IPS-NIHi11 (cell line): ENCODE measurements around the gene AGAP6.
"Not testable (repeated sequence)": the region's sequence is repeated elsewhere in the genome, so short reads cannot be mapped to it uniquely, and the experiment has no call there.

Experiments used
- DNase-seq: peaks from one replicate; pipeline ENCODE4 v3.0.0; 2012; ENCODE audit warnings: mixed read lengths, low spot score

Gene AGAP6

DNA sequence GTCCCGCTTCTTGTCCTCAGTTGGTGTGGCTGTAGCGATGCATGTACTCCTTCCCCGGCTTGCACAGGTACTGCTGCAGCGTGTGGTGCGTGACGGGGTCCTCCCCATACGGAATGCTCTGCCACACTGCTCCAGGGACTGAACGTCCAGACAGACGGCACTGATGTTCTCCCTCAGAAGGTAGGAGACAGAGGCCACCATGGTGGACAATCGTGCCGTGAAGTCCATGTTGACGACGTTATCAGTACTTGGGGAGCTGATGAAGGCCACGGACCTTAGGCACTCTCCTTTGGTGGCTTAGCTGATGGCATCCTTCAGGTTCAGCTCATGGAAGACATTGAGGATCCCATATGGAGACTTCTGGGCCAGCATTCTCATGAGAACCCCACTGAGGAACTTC, 37.4 kb downstream of the AGAP6 start:
- no peak for DNase-seq

DNA sequence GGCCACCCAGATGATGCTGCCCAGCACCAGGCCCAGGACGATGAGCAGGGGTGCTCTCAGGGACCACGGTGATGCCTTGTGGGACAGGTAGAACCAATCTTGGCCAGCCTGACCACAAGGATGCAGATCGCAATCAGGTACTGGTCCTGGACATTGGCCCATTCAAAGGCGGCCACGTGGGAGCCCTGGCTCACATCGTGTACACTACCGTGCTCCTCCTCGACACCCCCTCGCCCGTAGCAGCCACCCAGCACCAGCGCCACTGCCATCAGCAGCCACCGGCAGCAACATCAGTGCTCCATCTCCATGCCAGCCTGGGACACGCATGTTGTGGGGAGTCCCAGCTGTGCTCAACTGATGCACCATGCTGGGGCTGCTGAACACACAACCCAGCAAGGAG, 39.0 kb downstream of the AGAP6 start:
- no peak for DNase-seq

- DNase-seq = no peak
These were observed 45.3 kb downstream of the AGAP6 start for GRCh38 chr10:50033481-50033880.

GRCh38 chr10:50035337-50035736, 47.1 kb downstream of the AGAP6 start:
- DNase-seq = not testable (repeated sequence)

GRCh38 chr10:50044941-50045664, 56.9 kb downstream of the AGAP6 start:
- DNase-seq = no peak

DNA sequence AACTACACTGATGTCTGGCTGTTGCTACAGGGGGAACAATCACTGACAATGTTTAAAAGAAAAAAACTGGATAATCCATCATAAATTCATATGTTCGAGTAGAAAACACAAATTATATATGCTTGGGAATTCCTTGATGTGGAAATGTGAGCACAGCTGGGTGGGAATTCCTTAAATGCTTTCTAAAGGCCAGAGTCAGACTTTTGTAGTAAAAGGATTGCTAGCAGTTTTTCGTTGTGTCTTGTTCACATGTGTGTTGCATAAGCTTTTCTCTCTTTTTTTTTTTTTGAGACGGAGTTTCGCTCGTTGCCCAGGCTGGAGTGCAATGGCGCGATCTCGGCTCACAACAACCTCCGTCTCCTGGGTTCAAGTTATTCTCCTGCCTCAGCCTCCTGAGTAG, 58.3 kb downstream of the AGAP6 start:
- DNase-seq = not testable (repeated sequence)

DNA sequence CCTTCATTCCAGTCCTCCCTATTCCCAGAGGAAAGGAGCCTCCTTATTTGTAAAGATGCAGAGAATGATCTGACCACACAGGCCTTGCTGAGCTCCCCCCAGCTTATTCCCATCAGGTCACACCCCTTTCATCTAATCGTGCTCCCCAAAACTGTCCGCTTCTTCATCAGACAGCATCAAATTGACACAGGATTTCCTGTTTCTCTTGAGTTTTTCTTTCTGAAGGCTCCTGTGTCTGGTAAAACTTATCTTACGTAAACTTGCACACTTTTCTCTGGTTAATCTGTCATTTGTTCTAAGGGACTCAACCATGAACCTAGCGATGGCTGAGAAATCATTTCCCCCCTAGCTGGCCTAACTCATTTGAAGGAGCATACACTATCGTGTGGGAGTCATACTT, 59.4 kb downstream of the AGAP6 start:
- DNase-seq = not testable (repeated sequence)

DNA sequence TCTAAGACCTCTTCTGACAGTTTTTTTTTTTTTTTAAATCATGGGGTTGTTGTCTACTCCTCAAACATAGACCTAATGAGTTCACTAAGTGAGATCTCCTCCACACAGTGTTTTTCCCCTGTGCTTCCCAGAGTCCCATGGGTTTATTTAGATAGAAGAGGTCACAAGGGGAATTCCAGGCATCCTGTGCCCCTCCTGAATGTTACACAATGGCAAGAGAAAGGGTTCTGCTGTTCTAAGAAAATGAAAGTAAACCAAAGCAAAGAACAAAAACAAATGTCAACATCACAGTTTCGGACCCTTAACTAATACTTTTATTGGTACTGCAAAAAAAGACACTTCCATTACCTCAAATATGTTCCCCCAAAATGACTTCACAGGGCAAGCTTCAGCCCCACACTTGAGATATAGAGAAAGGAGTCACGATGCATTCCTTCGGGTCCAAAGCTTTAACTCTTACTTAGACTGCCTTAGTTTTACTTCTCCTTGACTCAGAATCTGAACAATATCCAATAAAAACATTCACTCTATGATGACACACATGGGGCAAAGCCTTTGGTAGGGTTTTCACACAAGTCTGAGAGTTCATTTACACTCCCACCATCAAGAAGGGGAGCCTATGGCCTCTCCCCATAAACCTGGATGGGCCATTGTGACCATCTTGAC, 63.9 kb downstream of the AGAP6 start:
- DNase-seq = not testable (repeated sequence)

GRCh38 chr10:50052778-50053376, 64.7 kb downstream of the AGAP6 start:
- not testable (repeated sequence) for DNase-seq

DNA sequence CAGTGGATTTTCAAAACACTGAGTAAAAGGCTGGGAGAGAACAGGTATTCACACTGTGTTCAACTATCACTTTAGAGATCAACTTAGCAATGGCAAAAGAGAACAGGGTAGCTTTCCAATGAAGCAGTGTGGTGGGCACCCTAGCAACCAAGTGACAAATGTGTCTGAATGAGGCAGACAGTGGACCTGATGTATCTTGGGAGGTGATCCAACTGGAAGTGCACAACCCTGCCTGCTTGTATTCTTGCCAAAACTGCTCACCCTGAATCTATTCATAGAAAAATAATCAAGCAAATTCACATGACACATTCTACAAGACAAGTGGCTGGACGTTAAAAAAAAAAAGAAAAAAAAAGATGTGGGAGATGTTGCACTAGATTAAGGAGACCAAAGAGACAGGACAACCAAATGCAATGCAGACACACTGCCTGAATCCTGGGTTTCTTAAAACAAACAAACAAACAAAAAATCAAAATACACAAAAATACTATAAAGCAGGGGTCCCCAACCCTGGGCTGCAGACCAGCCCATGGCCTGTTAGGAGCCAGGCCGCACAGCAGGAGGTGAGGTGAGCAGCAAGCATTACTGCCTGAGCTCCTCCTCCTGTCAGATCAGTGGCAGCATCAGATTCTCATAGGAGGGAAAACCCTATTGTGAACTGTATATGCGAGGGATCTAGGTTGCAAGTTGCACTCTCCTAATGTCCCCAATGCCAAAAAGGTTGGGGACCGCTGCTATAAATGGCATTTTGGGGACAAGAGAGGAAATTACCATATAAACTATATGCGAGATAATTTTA, 67.5 kb downstream of the AGAP6 start:
- DNase-seq = not testable (repeated sequence)

DNA sequence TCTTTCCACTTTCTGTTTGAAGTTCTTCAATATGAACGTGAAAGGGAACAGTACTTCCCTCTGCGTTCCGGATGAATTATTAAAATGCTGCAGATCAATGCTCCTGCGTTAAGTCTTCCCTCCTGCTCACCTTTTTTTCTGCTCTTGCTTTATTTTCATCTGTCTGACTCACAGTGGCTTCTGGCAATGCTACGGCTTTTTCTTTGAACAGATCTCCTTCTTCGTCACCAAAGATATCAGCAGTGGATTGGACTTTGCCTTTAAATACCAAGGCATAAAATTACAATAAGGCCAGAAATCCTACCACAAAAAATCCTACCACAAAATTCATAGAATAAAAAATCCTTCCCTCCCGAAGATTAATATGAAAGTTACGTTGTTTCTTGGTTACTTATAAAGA, 68.4 kb downstream of the AGAP6 start:
- DNase-seq = not testable (repeated sequence)

DNA sequence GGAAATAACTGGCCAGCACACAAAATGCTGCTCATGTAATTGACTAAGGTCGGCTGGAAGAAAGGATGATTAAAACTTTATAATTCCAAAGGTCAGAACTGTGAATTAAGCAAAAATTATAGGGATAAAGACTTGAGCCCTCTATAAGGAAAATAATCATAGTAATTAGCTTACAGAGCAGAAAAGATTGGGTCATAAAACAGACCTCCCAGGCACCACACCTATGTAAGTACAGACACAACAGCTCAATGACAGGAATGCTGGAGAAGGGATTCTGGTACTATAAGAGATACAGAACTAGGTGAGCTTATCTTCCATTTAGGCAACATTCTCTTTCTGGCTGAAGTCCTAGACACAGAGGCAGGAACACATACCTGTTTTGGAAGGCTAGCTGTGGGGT, 70.5 kb downstream of the AGAP6 start:
- not testable (repeated sequence) for DNase-seq

DNA sequence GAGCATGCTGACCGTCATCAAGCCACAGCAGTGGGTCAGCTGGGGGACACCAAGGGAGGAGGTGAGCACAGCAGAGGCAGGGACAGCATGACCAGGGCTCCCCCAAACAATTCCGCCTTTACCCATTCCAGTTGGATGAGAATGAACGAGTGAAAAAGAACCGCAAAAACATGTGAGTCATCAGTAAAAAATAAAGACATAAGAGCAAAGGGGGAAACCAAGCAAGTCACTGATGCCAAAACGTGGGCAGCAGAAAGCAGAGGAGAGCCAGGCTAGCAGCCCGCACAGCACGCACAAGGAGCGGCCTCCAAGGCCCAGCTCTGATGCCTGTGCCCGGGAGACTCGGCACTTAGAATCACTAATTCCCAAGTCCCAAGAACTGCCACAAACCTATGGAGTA, 71.7 kb downstream of the AGAP6 start:
- not testable (repeated sequence) for DNase-seq
